Activated T-cell treated with anti-CD3 and anti-CD28 coated beads for 24 hours (primary cell): ENCODE results near the gene IL18RAP.

Experiments
- DNase-seq: peaks from one replicate; pipeline ENCODE4 v3.0.0-alpha.2; 2020; ENCODE audit warnings: low read depth

Gene IL18RAP

DNA sequence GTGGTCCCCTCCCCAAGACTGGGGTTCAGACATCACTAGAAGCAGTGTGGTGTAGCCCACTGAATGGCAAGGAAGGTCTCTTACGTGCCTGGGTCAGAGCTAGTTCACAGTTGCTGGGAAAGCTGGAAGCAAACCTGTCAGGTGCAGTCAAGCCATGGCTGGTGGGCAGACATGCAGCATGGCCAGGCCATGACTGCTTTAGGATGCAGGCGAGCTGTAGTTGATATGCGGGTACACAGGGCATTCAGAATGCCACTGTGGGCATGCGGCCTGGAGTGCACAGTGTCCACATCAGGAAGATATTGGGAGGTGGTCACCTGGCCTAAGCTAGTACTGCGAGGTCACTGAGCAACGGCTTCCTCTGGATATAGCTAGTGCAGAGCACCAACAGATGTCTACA lies 38.2 kb downstream of the IL18RAP start:
- DNase-seq, result no peak

DNA sequence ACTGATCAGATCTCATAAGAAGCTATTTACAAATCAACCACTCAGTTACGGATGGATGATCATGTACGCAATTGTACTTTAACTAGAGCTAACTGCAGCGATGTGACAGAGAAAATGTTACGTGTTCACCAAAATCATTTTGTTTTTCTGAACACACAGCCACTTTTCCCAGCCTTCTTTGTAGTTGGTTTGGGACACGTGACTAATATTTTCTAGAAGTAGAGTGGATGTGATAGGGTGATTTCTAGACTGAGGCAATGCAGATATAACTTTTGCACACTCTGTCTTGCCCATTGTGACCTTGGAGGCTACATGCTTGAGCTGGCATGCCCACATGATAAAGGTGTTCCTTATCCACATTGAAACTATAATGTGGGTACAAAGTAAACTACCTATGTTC lies 40.2 kb downstream of the IL18RAP start:
- DNase-seq, result no peak

DNA sequence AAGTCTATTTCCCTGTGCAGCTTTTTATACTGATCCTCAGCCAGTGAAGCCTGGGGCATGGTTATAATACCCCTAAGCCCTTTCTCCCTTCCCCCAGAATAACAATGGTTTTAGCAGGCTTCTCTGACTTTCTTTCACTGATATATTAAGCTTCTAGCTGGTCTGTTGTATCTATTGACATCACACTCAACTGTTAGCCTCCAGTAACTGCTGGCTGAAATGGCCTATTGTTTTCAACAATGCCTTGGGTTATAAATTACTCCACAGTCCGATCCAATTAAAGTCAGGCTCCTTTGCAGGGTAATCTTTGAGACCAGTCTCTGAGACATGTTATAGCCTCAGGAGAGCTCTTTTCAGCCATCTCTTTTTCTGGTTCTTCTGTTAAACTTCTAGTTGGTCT lies 47.2 kb downstream of the IL18RAP start:
- no peak for DNase-seq

- peak; percentile 36 for DNase-seq
Measured at GRCh38 chr2:102473020-102473419, 50.1 kb downstream of the IL18RAP start, which contains the start of gene SLC9A4. Gene SLC9A4 (plus strand): TSS chr2:102473226. CDS start chr2:102473760, 534 bp downstream.

GRCh38 chr2:102473631-102474030 lies 50.7 kb downstream of the IL18RAP start:
- DNase-seq, result no peak

DNA sequence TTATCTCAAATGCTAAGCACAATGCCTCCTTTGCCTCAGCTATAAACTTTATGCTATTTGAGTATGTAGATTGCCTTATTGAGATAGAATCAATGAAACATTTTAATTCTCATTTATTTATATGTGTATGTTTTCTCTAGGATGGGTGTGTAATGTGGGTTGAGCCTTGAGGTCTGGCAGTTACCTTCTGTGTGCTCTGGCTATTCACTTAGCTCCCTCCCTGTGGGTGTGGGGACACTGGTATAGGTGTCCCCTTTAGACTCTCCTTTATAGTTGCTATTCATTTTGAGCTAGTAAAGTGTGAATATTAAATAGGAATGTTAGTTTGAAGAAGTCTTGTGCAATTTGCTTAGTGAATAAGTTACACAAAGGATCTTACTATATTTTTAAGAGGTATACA lies 51.8 kb downstream of the IL18RAP start:
- no peak for DNase-seq

DNA sequence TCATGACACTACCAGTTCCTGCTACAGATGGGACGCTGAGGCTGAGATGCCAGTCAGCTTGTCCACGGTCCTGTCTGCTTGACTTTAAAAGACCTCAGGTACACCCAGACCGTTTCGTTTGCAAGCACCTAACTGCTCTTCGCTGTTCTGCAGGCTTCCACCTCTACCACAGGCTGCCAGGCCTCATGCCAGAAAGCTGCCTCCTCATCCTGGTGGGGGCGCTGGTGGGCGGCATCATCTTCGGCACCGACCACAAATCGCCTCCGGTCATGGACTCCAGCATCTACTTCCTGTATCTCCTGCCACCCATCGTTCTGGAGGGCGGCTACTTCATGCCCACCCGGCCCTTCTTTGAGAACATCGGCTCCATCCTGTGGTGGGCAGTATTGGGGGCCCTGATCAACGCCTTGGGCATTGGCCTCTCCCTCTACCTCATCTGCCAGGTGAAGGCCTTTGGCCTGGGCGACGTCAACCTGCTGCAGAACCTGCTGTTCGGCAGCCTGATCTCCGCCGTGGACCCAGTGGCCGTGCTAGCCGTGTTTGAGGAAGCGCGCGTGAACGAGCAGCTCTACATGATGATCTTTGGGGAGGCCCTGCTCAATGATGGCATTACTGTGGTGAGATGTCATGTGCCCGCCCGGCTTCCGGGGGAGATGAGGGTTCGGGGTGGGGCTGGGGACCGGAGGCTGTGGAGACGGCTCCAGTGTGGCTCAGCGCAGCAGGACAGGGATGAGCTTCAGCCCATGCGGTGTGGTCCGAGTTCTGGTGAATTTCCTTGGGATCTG lies 55.9 kb downstream of the IL18RAP start:
- DNase-seq, result no peak

- DNase-seq, result no peak
Measured at GRCh38 chr2:102480285-102481195, 57.6 kb downstream of the IL18RAP start.

DNA sequence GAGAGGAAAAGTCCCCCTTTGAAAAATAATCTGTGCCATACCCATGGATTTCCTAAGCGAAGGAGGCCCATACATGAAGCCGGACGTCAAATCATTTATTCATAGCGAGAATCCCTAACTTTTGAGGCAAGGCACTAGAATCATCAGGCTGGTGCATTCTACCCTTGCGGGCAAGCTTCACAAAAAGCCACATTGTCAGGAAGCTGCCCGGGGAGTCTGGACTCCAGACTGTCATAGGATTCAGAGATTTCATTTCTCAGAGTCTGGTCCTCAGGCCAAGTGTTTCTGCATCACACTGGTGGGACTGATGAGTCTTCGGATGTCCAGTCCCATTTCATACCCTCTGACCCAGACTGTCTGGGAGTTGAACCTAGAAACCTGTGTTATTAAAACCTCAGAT lies 59.0 kb downstream of the IL18RAP start:
- no peak for DNase-seq

GRCh38 chr2:102483086-102483485 lies 60.1 kb downstream of the IL18RAP start:
- no peak for DNase-seq

DNA sequence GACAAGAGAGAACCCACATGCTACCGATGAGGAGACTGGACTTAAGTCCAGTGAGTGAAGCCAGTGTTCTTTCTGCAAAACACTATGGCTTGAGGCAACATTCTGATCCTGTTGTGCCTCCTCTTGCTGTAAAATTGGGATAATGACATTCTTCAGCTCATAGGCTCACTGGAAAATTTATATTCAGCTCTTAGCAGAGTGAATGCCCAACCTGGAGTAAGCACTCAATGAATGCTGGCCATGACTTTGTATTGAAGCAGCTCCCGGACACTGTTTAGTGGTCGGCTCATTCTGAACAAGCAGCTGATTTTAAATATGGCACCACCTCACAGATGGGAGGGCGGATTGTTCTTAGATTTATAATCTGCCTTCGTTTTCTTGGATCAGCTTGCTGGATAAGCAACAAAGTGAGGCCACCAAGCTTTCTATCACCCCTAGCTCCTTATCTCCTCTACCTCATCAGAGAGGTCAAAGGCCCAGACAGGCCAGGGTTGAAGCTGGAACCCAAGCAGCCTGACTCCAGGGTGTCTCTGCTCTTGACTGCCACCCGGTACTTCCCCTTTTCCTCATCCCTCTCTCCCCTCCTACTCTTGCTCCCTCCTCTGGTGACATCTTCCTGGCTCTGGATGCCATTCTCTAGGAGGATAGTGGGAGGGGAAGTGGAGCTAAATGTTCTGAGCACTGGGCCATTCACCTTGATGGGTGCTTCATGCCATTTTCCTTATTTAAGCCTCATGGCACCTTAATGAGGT lies 61.5 kb downstream of the IL18RAP start:
- DNase-seq, result no peak

- no peak for DNase-seq
Measured at GRCh38 chr2:102485147-102485785, 62.3 kb downstream of the IL18RAP start.

- no peak for DNase-seq
Measured at GRCh38 chr2:102486941-102487702, 64.2 kb downstream of the IL18RAP start.

- DNase-seq, result no peak
Measured at GRCh38 chr2:102487761-102488462, 65.0 kb downstream of the IL18RAP start.

GRCh38 chr2:102489646-102490045 lies 66.7 kb downstream of the IL18RAP start:
- no peak for DNase-seq

DNA sequence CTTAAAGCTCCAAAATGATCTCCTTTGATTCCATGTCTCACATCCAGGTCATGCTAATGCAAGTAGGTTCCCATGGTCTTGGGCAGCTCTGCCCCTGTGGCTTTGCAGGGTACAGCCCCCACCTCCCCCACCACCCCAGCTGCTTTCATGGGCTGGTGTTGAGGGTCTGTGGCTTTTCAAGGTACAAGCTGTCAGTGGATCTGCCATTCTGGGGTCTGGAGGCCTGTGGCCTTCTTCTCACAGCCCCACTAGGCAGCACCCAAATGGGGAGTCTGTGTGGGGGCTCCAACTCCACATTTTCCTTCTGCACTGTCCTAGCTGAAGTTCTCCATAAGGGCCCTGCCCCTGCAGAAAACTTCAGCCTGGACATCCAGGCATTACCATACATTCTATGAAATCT lies 69.0 kb downstream of the IL18RAP start:
- DNase-seq, result no peak

DNA sequence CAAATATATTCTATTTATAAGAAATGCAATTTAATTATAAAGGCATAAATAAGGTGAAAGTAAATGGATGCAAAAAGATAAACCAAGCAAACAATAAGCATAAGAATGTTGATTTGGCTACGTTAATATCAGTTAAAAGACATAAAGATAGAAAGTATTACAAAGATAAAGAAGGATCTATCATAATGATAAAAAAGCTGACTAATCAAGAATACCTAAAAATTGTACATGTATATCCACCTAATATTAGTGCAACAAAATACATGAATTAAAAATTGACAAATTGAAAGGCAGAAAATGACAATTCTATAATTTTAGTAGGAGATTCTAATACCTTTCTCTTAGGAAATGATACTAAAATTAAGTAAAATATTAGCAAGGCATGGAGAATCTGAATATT lies 71.6 kb downstream of the IL18RAP start:
- no peak for DNase-seq

GRCh38 chr2:102498414-102498813 lies 75.5 kb downstream of the IL18RAP start:
- DNase-seq, result no peak

- no peak for DNase-seq
Measured at GRCh38 chr2:102499558-102499957, 76.6 kb downstream of the IL18RAP start.
